ENCODE data around the gene SPEF1. TPM values are rescaled to one million over a fixed set of nuclear protein-coding genes. Genes with fewer than 3 reads are reported as not detected.

Gene SPEF1
- total and polyA plus RNA-seq, 2 of the 13 experiments (the other 11 are each of a cell fraction or from before 2014, with no cell fraction given), result 0.11 to 0.27 TPM

GRCh38 chr20:3819411-3820047 lies 38.3 kb upstream of the SPEF1 start (continued):
- TF ChIP-seq ZUFSP (CRISPR knock-in tag; IDR thresholded peaks at IDR 0.05; ENCODE audit: borderline replicate concordance), result no peak
- no peak for TF ChIP-seq SCMH1 (CRISPR knock-in tag; IDR thresholded peaks at IDR 0.05; ENCODE audit: borderline replicate concordance)
- TF ChIP-seq GTF2F1 (IDR thresholded peaks at IDR 0.05; ENCODE audit: low read length), result no peak
- peak; percentile 78; the same call in 1 of the 2 replicates for TF ChIP-seq ELF4 (CRISPR knock-in tag; IDR thresholded peaks at IDR 0.05; ENCODE audit: borderline replicate concordance)
- no peak for TF ChIP-seq ZGPAT (CRISPR knock-in tag; IDR thresholded peaks at IDR 0.05)
- no peak for TF ChIP-seq STAT6 (CRISPR knock-in tag; IDR thresholded peaks at IDR 0.05; ENCODE audit: borderline replicate concordance)
- no peak; the same call in none of the 2 replicates for TF ChIP-seq ZNF772 (CRISPR knock-in tag; IDR thresholded peaks at IDR 0.05)
- no peak for TF ChIP-seq ZBTB1 (CRISPR knock-in tag; IDR thresholded peaks at IDR 0.05; ENCODE audit: borderline replicate concordance)
- TF ChIP-seq ZNF781 (CRISPR knock-in tag; IDR thresholded peaks at IDR 0.05; ENCODE audit: borderline replicate concordance, not compliant biosample characterization), result peak; percentile 19
- no peak for TF ChIP-seq TERF1 (CRISPR knock-in tag; IDR thresholded peaks at IDR 0.05)
- TF ChIP-seq PPARG (CRISPR knock-in tag; conservative IDR thresholded peaks at IDR 0.05), result no peak
- TF ChIP-seq ATF4 (CRISPR knock-in tag; IDR thresholded peaks at IDR 0.05), result no peak
- no peak for TF ChIP-seq TMF1 (CRISPR knock-in tag; IDR thresholded peaks at IDR 0.05; ENCODE audit: low read depth)
- 0 out of 2 replicates have a peak, but pooled peaks have one; percentile 30 for TF ChIP-seq ZNF816 (CRISPR knock-in tag; IDR thresholded peaks at IDR 0.05; ENCODE audit: borderline replicate concordance)
- TF ChIP-seq ZNF460 (CRISPR knock-in tag; IDR thresholded peaks at IDR 0.05; ENCODE audit: borderline replicate concordance), result 0 out of 2 replicates have a peak, but pooled peaks have one; percentile 25
- TF ChIP-seq MTF1 (CRISPR knock-in tag; IDR thresholded peaks at IDR 0.05), result no peak
- TF ChIP-seq ISX (CRISPR knock-in tag; conservative IDR thresholded peaks at IDR 0.05), result no peak
- TF ChIP-seq ZNF784 (CRISPR knock-in tag; IDR thresholded peaks at IDR 0.05; ENCODE audit: borderline replicate concordance), result no peak
